ENCODE results near the gene SNRPD2.
A peak's percentile ranks its signal among the peaks of the same experiment; 100 is the strongest.
"Not testable (repeated sequence)": the region's sequence is repeated elsewhere in the genome, so short reads cannot be mapped to it uniquely, and the experiment has no call there.

Gene SNRPD2

GRCh38 chr19:45701676-45702075 lies 9.9 kb upstream of the SNRPD2 start:
- DNase-seq (ENCODE audit: low spot score), result no peak

GRCh38 chr19:45693106-45693788 lies 1.5 kb upstream of the SNRPD2 start:
- DNase-seq (ENCODE audit: low spot score), result peak; percentile 84

DNA sequence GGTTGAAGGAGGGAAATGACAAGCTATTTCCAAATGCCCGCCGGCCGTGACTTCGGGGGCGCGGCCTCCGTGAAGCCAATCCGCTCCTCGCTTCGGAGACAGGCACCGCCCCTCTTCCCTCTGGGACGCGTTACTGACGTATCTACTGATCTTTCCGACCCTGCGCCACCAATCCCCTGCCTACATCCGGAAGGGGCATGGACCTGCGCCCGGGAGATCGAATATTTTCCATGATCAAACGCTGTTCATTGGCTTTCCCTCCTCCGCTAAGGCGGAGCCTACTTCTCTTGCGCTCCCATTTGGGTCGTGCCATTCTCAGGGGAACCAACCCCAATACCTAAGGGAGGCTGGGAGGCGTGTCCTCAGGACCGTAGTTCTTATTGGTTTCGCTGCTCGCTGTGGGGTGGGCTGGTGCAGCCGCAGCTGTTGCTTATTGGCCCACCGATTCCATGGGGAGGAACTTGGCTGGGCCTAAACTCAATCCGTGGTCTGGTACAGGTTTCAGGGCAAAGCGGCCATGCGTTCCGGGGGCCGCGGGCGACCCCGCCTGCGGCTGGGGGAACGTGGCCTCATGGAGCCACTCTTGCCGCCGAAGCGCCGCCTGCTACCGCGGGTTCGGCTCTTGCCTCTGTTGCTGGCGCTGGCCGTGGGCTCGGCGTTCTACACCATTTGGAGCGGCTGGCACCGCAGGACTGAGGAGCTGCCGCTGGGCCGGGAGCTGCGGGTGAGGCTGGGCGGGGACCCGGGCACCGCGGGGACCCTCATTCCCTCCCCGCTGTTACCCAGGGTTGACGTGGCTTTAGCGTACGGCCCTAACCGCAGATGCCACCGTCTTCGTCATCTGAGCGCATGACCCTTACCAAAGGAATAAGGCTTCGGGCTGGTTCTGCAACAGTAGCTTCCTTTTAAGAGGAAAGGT lies 693 bp upstream of the SNRPD2 start, which contains the start of gene QPCTL:
QPCTL (plus strand) TSS at position 480 of the 919 bp plus-strand sequence; CDS start at position 518, 38 bp downstream.
- DNase-seq (ENCODE audit: low spot score), result peak; percentile 96

DNA sequence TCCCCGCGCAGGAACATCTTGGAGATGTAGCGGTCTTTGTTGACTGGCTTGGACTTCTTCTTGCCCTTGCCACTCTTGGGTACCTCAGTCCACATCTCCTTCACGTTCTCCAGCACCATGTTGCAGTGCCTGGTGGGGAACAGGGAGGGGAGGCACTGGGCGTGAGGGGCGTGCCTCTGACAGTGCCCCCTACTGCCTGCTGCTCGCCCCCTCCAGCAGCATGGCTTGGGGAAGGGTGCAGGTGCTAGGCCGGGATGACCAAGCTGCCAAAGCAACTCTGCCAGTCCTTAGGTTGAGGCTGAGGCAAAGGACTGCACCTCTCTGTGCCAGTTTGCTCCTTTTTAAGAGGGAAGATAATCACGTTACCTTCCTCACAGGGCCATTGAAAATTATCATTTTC lies 4.2 kb downstream of the SNRPD2 start:
- DNase-seq (ENCODE audit: low spot score), result no peak

- DNase-seq (ENCODE audit: low spot score), result not testable (repeated sequence)
Measured at GRCh38 chr19:45685045-45685444, 6.7 kb downstream of the SNRPD2 start.

- DNase-seq (ENCODE audit: low spot score), result no peak
Measured at GRCh38 chr19:45682908-45683307, 8.8 kb downstream of the SNRPD2 start.

DNA sequence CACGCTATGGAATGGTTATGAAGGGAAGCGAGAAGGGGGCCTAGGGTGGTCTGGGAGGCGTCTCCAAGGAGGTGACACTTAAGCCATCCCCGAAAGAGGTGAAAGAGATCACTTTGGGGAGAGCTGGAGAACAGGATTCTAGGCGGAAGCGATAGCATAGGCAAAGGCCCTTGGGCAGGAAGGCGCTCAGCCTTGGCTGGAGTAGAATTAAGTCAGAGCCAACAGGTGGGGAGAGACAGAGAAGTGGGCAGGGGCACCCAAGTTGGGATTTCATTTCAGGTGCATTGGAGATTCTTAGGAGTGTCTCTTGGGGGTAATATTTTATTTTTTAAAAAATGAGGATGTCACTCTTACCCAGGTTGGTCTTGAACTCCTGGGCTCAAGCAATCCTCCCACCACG lies 9.6 kb downstream of the SNRPD2 start:
- DNase-seq (ENCODE audit: low spot score), result no peak

DNA sequence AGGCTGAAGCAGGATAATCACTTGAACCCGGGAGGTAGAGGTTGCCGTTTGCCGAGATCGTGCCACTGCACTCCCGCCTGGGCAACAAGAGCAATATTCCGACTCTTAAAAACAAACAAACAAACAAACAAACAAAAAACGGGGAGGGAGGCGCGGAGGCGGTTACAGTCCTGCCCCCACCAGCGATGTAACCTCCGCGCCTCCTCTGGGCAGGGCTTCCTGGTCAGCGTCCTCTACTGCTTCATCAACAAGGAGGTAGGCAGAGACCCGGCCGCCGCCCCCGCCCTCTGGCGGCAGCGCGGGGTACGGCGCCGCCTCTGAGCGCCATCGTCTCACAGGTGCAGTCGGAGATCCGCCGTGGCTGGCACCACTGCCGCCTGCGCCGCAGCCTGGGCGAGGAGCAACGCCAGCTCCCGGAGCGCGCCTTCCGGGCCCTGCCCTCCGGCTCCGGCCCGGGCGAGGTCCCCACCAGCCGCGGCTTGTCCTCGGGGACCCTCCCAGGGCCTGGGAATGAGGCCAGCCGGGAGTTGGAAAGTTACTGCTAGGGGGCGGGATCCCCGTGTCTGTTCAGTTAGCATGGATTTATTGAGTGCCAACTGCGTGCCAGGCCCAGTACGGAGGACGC lies 10.2 kb downstream of the SNRPD2 start:
- DNase-seq (ENCODE audit: low spot score), result peak; percentile 93

GRCh38 chr19:45677351-45678230 lies 14.2 kb downstream of the SNRPD2 start:
- DNase-seq (ENCODE audit: low spot score), result no peak

GRCh38 chr19:45676851-45677263 lies 14.9 kb downstream of the SNRPD2 start:
- DNase-seq (ENCODE audit: low spot score), result no peak

DNA sequence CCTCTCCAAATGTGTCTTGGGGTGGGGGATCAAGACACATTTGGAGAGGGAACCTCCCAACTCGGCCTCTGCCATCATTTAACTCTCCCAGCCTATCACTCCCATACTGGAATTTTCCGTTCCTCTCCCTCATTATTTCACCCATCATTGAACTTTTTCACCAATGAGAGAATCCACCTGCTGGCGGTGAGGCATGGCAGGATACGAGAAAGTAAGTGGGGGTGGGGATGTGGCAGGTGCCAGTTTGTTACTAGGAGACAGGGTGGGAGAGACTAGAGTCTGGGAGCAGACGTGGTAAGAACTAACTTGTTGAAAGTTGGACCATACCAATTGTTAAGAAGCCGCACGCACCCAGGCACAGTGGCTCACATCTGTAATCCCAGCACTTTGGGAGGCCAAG lies 16.8 kb downstream of the SNRPD2 start:
- DNase-seq (ENCODE audit: low spot score), result no peak

DNA sequence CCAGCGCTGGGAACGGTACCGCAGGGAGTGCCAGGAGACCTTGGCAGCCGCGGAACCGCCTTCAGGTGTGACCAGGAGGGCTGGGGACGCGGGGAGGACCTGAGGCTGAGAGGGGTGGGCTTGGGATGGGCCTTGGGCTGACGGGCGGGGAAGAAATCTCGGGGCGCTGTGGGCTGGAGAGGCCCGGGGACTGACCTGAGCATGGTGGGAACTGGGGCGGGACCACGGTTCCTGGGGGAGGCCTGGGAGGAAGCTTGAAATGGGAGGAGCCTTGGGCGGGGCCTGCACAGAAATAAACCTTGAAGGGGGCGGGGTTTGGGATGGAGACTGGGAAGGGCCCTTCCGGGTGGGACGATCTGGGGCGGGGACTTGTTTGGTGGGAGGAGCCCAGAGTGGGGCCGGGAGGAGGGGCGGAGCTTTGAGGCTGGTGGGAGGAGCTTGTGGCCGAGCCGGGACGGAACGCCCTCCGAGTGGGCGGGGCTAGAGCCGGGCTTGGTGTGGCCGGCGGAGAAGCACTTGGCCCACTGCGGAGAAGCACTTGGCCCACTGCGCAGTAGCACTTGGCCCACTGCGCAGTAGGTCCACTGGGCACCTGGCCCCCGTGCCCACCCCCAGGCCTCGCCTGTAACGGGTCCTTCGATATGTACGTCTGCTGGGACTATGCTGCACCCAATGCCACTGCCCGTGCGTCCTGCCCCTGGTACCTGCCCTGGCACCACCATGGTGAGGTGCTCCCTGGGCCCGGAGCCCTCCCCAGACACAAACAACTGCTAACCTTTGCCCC lies 20.9 kb downstream of the SNRPD2 start:
- DNase-seq (ENCODE audit: low spot score), result peak; percentile 92

DNA sequence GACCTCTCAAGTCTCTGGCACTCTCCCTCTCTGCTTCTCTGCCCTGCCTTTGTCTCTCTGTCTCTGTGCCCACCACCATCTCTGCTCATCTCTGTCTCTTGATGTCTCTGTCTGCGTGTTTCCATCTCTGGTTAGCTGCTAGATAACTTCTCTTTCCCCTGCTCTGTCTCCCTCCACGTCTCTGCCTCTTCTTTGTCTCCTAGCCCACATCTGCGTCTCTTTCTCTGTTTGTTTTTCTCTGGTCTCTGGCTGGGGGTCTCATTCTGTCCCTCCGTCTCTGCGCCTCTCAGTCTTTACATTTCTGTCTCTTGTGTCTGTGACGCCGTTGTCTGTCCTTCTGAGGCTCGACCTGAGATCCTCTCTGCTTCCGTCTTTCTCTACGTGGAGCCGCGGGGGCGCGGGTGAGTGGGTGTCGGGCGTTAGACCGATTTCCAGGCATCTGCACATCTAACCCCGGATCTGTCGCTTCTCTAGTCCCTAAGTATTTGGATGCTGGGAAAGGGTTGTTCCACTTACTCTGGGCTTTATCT lies 23.3 kb downstream of the SNRPD2 start:
- DNase-seq (ENCODE audit: low spot score), result no peak

DNA sequence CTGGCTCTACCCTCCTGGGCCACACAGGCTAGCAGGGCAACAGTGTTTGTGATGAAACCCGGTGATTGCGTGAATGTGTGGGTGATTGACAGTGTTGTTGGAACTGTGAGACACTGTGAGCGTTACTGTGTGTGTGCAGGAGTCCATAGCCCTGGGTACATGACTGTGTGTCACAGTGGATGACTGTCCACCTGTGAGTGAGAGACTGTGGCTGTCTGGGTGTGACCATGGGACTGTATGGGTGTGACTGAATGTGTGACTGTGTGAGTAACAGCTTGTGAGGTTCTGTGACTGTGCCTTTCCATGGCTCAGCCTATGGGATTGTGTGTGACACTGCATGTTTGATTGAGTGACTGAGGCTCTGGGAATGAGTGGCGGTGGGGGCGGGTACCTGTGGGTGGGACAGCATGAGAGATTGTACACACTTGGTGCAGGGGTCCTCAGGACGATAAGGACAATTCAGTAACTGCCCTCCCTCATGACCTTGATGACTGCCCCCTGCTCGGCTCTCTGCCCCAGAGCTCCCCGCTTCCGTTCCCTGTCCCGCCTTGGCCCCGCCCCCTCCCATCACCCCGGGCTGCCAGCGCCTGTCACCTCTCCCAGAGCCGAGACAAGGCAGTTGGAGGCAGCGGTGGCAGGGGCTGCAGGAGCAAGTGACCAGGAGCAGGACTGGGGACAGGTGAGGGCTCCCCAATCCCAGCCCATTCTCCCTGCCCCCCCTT lies 24.0 kb downstream of the SNRPD2 start, which contains the start of gene GIPR:
GIPR (plus strand) TSS at position 602 of the 722 bp plus-strand sequence. CDS start 1,300 bp downstream, outside the sequence.
- peak; percentile 82 for DNase-seq (ENCODE audit: low spot score)

DNA sequence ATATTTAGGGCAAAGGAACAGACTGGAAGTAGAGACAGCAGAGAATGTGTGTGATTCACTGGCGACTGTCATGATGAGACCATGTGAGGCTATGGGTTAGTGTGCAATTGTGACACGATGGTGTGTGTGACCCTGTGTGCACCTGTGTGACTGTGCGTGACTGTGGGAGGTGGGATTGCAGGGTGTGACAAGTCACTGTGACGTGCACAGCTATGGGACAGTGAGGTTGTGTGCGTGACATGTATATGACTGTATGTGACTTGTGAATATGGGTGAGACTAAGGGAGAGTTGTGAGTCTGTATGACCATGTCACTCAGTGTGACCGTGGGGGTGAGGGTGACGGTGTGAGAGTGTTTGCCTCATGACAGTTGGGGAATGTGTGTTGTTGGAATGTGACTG lies 27.2 kb downstream of the SNRPD2 start:
- DNase-seq (ENCODE audit: low spot score), result no peak

- DNase-seq (ENCODE audit: low spot score), result no peak
Measured at GRCh38 chr19:45663800-45664199, 28.0 kb downstream of the SNRPD2 start.

- no peak for DNase-seq (ENCODE audit: low spot score)
Measured at GRCh38 chr19:45660636-45661035, 31.1 kb downstream of the SNRPD2 start.

- no peak for DNase-seq (ENCODE audit: low spot score)
Measured at GRCh38 chr19:45659096-45659729, 32.5 kb downstream of the SNRPD2 start.

- DNase-seq (ENCODE audit: low spot score), result peak; percentile 60
Measured at GRCh38 chr19:45657520-45658167, 34.1 kb downstream of the SNRPD2 start.
